GM19351 (cell line): ENCODE measurements around the gene TDRD12.
"Not testable (repeated sequence)": the region's sequence is repeated elsewhere in the genome, so short reads cannot be mapped to it uniquely, and the experiment has no call there.

Experiments
- ATAC-seq: cut with Tn5 transposase; IDR thresholded peaks from one replicate; pipeline ENCODE4 v1.9.1; 2021; ENCODE audit warnings: mild to moderate bottlenecking, moderate library complexity; ENCODE audit not compliant: unreplicated experiment

TDRD12 gene

DNA sequence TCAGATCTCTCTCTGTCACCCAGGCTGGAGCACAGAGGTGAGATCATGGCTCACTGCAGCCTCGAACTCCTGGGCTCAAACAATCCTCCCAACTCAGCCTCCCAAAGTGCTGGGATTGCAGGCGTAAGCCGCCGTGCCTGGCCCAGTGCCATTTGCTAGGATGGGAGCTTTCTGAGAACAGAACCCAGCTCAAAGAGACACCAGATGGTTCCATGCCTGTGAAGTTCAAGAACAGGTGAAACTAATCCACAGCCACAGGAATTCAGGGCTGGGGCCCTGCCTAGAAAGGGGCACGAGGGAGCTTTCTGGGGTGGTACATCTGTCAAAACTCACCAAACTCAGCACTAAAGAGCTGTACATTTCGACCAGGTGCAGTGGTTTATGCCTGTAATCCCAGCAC lies 145.8 kb downstream of the TDRD12 start:
- ATAC-seq, result no peak

DNA sequence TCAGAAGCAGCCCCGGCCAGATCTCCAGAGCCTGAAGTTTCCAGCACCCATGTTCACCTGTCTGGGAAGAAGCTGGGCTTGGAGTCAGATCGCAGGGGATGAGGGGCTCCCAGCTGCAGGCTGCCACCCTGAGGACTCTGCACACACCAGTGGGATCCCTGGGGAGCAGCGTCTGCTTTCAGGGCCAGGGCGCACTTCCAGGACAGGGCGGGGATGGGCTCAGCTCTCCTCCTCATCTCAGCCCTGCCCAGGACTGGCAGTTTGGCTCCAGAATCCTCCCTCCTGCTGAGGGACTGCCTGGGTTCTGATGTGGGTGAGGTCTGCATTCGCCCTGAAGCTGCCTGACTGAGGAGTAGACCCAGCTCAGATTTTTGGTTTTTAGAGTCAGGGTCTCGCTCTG lies 146.5 kb downstream of the TDRD12 start:
- no peak for ATAC-seq

DNA sequence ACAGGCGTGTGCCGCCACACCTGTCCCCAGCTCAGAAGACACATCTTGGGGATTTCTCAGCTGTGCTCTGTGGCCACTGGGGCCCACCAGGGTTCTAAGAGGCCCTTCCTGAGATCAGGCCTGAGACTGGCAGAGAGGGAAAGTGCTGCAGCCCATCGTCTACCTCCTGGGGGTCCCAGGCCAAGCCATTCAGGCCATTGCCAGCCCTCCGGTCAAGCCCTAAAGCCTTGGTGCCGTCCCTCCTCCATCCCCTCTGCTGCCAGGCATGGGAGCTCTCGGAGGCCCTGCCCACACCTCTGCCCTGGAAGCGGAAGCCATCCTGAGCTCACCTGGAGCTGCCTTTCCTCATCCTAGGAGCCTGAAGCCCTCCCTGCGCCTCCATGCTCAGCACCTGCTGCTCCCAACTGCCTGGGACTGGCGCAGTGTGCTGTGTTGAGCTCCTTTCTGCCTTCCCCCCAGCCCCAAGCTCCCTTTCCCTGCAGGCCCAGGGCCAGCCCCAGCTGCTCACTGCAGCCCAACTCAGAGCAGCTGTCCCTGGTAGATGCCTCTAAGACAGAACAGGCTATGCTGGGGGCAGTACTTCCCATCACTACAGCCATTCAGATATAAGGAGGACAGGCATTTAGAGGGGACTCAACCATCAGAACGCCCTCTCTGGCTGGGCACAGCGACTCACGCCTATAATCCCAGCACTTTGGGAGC lies 147.1 kb downstream of the TDRD12 start:
- ATAC-seq, result no peak

DNA sequence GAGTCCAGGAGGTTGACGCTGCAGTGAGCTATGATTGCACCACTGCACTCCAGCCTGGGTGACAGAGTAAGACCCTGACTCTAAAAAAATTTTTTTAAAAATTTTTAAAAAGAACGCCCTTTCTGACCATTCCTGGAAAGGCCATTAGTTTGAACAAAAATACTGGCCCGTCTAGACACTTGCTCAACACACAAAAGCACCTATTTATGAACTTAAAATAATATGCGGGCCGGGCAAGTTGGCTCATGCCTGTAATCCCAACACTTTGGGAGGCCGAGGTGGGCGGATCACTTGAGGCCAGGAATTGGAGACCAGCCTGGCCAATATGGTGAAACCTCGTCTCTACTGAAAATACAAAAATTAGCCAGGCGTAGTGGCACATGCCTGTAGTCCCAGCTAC lies 147.9 kb downstream of the TDRD12 start:
- not testable (repeated sequence) for ATAC-seq

DNA sequence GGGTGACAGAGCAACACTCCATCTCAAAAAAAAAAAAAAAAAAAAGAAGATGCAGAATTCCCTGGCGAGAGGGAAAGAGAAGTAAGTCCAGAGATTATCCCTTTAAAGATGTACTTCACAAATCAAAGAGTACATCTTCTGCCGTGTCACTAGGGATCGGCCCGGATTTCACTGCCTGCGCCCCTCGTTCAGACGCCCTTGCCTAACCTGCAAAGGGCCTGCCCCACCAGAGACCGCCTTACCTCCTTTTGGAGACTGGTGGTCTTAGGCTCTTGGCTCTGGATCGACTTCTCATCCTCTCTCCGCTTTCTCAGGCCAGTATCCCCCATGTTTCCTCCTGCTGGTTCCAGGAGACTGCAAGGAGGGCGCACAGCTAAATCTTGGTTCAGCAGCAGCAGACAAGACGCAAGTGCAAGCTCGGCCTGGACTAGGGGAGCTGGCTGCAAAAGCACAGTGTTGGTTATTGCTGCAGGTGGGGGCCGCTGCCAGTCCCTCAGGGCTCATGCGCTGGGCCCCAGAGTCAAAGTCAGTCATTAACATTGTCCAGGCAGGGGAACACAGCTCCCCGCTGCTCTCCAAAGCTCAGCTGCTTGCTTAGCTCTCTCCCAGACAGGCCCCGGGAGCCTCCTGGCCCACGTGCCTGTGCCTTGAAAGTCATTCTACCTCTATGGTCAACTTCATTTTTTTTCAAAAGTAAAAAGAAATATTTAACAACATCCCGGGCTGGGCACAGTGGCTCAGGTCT lies 148.8 kb downstream of the TDRD12 start:
- ATAC-seq, result no peak

DNA sequence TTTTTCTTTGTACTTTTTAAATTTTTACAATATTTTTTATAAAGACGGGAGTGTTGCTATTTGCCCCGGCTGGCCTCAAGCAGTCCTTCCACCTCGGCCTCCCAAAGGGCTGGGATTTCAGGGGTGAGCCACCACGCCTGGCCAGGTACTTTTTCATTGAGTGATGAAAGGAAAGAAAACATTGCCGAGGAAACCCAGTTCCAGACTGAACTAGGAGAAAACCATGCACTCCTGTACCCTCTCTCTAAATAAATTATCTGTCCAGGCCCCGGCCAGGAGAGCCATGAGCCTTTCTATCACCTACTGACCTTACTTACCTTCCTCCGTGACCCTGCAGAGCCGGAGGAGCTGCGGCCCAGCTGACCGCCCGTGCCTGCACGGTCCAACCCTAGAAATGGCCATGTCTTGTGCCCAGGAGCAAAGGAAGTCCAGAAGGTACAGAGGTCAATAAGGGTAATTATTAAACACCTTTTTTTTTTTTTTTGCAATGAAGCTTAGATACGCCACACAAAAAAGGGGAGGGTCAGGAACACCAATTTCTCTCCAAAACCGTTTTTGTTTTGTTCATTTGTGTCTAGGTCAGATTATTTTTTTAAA lies 149.9 kb downstream of the TDRD12 start, which contains the start of gene SLC7A9:
TSS of gene SLC7A9 (minus strand) at position 399 of the 597 bp plus-strand sequence. CDS start 1,233 bp downstream, outside the sequence.
- no peak for ATAC-seq

DNA sequence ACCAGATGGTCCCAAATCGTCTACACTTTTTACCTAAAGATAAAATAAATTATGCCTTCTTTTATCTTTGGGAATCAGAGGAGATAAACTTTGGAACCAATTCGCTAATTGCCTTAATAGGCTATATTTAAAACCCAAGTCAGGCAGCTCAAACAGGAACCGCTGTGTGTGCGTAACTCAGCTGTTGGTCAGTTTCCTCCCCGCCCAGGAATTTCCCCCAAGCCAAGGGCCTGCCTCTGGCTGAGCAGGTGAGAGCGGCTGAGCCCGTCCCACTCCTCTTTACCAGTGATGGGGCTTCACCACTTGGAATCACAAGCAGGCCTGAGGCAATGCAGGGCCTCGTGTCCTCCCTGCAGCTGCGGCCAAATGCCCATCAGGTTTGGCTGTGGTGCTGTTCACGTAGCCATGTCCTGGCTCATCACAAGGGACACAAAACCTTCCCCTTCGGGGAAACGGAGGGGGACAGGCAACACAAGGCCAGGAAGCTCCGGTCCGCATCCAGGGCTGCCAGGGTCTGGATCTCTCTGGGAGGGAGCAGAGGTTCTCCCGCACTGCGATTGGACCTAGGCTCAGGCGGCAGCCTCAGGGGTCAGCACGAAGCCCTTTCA lies 150.5 kb downstream of the TDRD12 start:
- no peak for ATAC-seq

DNA sequence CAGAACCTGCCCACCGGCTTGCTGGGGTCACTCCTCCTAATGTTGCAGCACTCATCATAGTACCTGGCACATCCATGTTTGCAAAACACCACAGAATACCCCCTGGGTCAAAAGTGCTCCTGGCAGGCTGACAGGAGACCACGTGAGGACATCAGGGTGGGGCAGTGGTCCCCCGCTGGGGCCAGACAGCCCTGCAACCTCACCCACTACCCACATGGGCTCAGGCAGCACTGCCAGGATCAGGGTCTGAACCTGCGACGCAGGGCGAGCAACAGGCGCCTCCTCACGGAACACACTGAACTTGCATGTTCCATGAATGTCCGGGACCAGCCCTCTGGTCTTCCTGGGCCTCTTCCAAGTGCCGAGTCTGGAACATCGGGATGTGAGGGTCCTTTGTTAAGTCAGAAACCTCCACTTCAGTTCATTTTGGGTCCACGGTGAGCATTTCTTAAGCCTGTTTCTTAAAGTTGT lies 151.4 kb downstream of the TDRD12 start:
- no peak for ATAC-seq

DNA sequence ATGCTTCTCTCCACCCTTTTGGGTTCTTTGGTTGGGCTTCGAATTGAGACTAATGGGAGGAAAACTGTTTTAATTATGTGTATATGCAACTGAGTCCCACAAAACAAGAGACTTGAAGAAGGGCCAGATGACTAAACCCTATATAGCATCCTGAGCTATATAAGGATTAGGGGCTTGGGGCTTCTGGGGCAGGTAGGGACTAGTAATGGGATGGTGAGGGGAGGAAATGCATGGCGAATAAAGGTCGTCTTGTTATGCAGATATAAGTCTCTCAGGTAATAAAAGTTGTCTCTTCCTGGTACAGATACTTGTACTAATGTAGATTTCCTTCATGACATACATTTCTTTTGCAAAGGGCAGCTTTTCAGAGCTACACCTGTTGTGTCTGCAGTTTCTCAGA lies 152.8 kb downstream of the TDRD12 start:
- ATAC-seq, result no peak

DNA sequence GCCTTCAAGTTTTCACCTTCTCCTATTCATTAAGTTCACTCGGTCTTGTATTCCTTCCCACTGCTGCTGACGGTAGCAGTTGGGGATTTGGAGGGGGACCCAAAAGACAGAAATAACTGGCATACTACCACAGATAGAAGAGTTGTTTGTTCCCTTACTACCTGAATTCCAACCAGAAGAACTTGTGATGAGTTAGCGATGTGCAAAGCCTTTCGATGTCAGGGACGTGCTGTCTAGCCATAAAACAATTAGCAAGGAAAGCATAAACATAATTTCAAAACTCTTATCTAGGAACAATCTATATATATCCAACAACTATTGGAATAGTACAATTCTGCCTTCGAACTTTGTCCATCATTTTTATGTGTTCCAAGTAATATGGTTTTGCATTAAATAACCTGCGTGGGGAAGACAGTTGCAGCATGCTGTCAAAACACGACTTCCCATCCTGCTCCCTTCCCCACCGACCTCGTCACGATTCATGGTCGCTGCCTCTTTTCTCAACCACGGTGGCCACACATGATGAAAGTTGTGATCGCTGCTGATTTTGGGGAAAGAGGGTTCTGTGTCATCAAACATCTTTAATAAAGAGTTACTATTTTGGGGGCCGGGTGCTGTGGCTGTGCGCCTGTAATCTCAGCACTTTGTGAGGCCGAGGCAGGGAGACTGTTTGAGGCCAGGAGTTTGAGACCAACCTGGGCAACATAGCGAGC lies 153.8 kb downstream of the TDRD12 start:
- ATAC-seq, result no peak

DNA sequence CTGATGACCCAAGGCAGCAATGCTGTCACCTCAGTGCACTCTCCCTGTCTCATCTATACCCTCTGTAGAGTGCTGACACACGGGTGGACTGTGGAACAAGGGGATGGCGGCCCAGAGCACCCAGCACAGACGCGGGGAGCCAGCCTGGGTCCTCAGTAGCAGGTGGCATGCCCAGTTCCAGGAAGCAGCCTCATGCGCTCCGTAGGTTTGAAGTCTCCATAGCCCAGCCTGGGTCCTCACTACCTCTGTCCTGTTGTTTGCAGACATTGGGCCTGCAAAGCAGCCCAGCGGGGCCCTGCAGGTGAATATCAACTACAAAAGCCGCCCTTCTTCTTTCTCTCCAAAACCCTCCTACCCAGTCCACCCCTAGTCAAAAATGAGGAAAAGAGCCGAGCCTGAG lies 155.0 kb downstream of the TDRD12 start:
- no peak for ATAC-seq

DNA sequence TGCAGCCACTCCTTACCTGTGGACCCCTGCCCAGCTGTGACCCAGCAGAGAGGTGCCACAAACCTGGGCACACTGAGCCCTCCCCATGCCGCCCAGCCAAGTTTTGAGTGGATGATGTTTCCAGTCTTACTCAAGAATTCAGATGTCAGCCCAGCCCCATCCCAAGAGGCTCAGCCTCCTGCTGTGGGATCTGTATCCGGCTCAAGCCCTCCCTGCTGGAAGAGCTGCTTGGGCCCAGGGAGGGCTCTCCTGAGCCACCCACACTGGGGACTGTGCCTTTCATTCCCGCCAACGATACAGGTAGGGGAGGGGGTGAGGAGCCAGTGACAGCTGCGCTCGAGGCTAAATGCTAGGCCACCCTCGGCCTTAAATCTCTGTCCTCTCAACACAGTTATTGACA lies 155.9 kb downstream of the TDRD12 start:
- ATAC-seq, result no peak

DNA sequence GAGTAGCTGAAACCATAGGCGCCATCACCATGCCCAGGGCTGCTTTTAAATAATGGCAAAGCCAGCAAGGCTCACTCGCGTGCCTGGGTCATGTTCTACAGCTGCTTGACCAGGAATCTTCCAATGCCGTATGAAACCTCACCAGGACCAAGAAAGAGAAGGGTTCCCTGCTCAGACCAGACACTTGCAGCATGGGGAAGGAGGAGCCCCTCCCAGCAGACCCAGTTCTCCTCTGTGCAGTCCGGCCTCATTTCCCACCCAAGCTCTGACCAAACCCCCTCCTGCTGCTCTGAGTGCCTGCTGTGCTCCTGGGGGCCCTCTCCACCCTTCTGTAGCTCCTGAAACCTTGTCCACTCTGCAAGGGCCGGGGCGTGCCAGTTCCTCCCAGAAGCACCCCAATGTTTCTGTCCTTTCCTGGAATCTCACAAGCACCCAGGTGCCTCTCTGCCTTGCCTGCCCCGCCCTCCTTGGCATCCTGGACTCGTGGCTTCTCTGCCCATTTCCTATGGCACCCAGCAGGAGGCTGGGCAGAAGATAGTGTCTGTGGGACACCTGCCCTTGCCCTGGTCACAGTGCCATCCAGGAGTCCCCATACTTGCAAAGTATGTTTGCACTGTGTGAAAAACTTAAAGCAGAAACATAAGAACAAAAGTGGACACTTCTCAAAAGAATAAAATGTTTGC lies 156.8 kb downstream of the TDRD12 start:
- ATAC-seq, result no peak

DNA sequence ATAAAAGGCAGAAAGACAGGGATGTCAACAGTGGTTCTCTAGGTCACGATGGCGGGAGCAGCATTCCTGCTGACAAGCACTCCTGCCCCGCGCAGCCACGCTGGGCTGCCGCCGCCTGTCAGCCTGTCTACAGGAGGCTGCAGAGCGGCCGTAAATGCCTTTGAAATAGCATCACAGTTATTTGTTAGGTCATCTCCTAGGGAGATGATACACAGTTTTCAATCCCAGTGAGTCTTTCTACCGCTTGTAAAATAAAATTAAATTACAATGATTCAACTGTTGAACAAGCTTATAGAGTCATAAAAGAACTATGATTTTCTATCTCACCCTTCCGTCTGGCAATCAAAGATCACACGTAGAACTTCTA lies 157.3 kb downstream of the TDRD12 start:
- ATAC-seq, result no peak
